ENCODE results near the gene SHISA5.

DNA sequence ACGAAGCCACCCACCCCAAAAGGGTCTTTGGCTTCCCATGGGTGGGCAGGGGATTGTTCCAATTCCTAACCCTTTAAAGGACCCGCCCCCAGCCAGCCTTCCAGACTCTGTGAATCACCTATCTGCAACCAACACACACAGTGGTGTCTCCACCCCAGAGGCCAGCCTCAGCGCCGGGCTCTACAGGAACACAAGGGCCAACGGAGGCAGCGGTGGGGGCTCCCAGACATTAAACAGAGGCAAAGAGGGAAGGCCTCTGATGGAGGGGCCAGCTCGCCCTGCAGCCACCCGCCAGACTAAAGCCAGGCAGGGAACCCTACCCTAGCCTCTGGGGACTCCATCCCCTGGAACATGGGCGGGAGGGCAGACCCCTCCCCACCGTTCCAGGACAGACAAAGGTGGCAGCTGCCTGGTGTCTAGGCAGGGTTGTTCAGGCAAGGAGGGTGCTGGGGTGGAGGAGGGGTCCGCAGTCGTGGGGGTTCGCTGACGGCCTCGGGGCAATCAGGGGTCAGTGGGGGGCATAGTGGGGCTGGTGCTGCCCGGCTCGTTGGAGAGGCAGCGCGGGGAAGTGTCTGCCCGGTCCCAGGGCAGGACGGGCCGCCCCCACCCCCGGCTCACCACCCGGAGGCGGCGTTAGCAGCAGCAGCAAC lies 448 bp downstream of the SHISA5 start:
- TF ChIP-seq, protein P1, sequence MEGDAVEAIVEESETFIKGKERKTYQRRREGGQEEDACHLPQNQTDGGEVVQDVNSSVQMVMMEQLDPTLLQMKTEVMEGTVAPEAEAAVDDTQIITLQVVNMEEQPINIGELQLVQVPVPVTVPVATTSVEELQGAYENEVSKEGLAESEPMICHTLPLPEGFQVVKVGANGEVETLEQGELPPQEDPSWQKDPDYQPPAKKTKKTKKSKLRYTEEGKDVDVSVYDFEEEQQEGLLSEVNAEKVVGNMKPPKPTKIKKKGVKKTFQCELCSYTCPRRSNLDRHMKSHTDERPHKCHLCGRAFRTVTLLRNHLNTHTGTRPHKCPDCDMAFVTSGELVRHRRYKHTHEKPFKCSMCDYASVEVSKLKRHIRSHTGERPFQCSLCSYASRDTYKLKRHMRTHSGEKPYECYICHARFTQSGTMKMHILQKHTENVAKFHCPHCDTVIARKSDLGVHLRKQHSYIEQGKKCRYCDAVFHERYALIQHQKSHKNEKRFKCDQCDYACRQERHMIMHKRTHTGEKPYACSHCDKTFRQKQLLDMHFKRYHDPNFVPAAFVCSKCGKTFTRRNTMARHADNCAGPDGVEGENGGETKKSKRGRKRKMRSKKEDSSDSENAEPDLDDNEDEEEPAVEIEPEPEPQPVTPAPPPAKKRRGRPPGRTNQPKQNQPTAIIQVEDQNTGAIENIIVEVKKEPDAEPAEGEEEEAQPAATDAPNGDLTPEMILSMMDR (IDR thresholded peaks at IDR 0.05; ENCODE audit: borderline replicate concordance, extremely low read depth, low read length, poor library complexity, severe bottlenecking), result no peak
- no peak for TF ChIP-seq EZH2 (IDR thresholded peaks at IDR 0.05; ENCODE audit: borderline replicate concordance, low read depth, low read length, severe bottlenecking)
